H1 (cell line): ENCODE results near the gene RFNG. TPM values are rescaled to one million over a fixed set of nuclear protein-coding genes. Genes with fewer than 3 reads are reported as not detected.

ENCODE experiments used
- CTCF ChIA-PET: fragments of 300-600 bp; sonication (Branson Sonifier 250); formaldehyde crosslinking; loops from one replicate; lab custom pipeline; 2021; ENCODE audit not compliant: partially characterized antibody; lab: Charles Lee
- POLR2A ChIA-PET: fragments of 300-600 bp; sonication (Branson Sonifier 250); formaldehyde crosslinking; loops from one replicate; lab custom pipeline; 2021; ENCODE audit warnings: inconsistent platforms; ENCODE audit not compliant: partially characterized antibody; lab: Charles Lee
- DNase-seq, 2 experiments: peaks; one replicate each; pipeline versions ENCODE4 v3.0.0 to v3.0.0-alpha.2; 2010 to 2022; ENCODE audit warnings: low spot score in 2 of 2, low read depth in 1 of 2, mixed read lengths in 1 of 2
- FAIRE-seq: peaks from 2 replicates; lab custom pipeline; 2011; peaks lifted over from hg19 to GRCh38; lab: Jason Lieb, UNC
- H2AFZ ChIP-seq: 2 replicates; pipeline ENCODE4 v1.8.1; 2012; ENCODE audit warnings: low read length, inconsistent platforms
- H2AK5ac ChIP-seq: 2 replicates; pipeline ENCODE4 v1.6.1; 2013; ENCODE audit warnings: low read depth, low read length
- H2BK120ac ChIP-seq: replicated peaks from 2 replicates; pipeline ENCODE3; 2013; ENCODE audit warnings: low read depth, low read length, inconsistent platforms
- H2BK12ac ChIP-seq: 2 replicates; pipeline ENCODE4 v1.6.1; 2013; ENCODE audit warnings: low read depth, low read length
- H2BK15ac ChIP-seq: 2 replicates; pipeline ENCODE4 v1.6.1; 2013; ENCODE audit warnings: low read length
- H2BK20ac ChIP-seq: 2 replicates; pipeline ENCODE4 v1.6.1; 2013; ENCODE audit warnings: low read length
- H2BK5ac ChIP-seq: 2 replicates; pipeline ENCODE4 v1.6.1; 2013; ENCODE audit warnings: low read depth, low read length
- H3K14ac ChIP-seq: 2 replicates; pipeline ENCODE4 v1.6.1; 2013; ENCODE audit warnings: inconsistent platforms; ENCODE audit not compliant: insufficient read length
- H3K18ac ChIP-seq: 2 replicates; pipeline ENCODE4 v1.6.1; 2013; ENCODE audit warnings: low read length; ENCODE audit errors: extremely low read depth
- H3K23ac ChIP-seq: 2 replicates; pipeline ENCODE4 v1.6.1; 2013; ENCODE audit warnings: inconsistent platforms; ENCODE audit not compliant: insufficient read length
- H3K23me2 ChIP-seq: 2 replicates; pipeline ENCODE4 v1.6.1; 2013; ENCODE audit warnings: low read depth, low read length
- H3K27ac ChIP-seq: 2 replicates; pipeline ENCODE4 v1.6.1; 2011; ENCODE audit warnings: low read depth, low read length, inconsistent platforms
- H3K27me3 ChIP-seq, 4 experiments: replicated peaks in 1 of 4; 1 replicate in 1 of 4; 2 replicates in 3 of 4; pipeline versions ENCODE4 v1.6.1 to v1.8.1; 2011 to 2013; ENCODE audit warnings: low read length in 3 of 4, mild to moderate bottlenecking in 3 of 4, inconsistent platforms in 2 of 4, mixed read lengths in 2 of 4, moderate library complexity in 1 of 4; ENCODE audit not compliant: control insufficient read depth in 3 of 4, insufficient read depth in 3 of 4; ENCODE audit errors: extremely low read depth in 1 of 4
- H3K36me3 ChIP-seq, 4 experiments: 2 replicates each; pipeline versions ENCODE4 v1.6.1 to v1.8.1; 2011 to 2013; ENCODE audit warnings: mild to moderate bottlenecking in 4 of 4, low read length in 3 of 4, moderate library complexity in 2 of 4, control low read depth in 1 of 4, inconsistent platforms in 1 of 4; ENCODE audit not compliant: insufficient read depth in 4 of 4, control insufficient read depth in 2 of 4
- H3K4ac ChIP-seq: replicated peaks from 2 replicates; pipeline ENCODE3; 2013; ENCODE audit warnings: low read length, low read depth, mixed read lengths, inconsistent platforms; ENCODE audit not compliant: insufficient read length
- H3K4me1 ChIP-seq, 4 experiments: replicated peaks in 1 of 4; 1 replicate in 1 of 4; 2 replicates in 3 of 4; pipeline versions ENCODE4 v1.6.1 to v1.8.1; 2011 to 2013; ENCODE audit warnings: low read length in 3 of 4, inconsistent platforms in 2 of 4, mixed read lengths in 1 of 4; ENCODE audit not compliant: insufficient read depth in 4 of 4, control insufficient read depth in 3 of 4
- H3K4me2 ChIP-seq, 2 experiments: 2 replicates each; pipeline versions ENCODE4 v1.6.1 to v1.8.1; 2011 to 2013; ENCODE audit warnings: low read depth in 2 of 2, low read length in 2 of 2, control low read depth in 1 of 2, inconsistent platforms in 1 of 2, mild to moderate bottlenecking in 1 of 2; ENCODE audit not compliant: insufficient read depth in 1 of 2
- H3K4me3 ChIP-seq, 4 experiments: fragments of 200-600, 300-600 bp in 1 of 4; sonication (generic), shearing (Covaris generic), sonication (Bioruptor Twin) in 1 of 4; 2 replicates each; pipeline versions ENCODE4 v1.5.1 to v1.8.1; 2011 to 2016; ENCODE audit warnings: low read length in 4 of 4, low read depth in 3 of 4, control low read depth in 2 of 4, inconsistent platforms in 2 of 4, mild to moderate bottlenecking in 2 of 4, mixed read lengths in 1 of 4, moderate library complexity in 1 of 4; ENCODE audit not compliant: insufficient read depth in 2 of 4; ENCODE audit errors: extremely low read depth in 1 of 4
- H3K56ac ChIP-seq: replicated peaks from 2 replicates; pipeline ENCODE3; 2013; ENCODE audit warnings: low read depth, mild to moderate bottlenecking, mixed read lengths, low read length, inconsistent platforms; ENCODE audit not compliant: insufficient read length
- H3K79me1 ChIP-seq: 2 replicates; pipeline ENCODE4 v1.6.1; 2013; ENCODE audit warnings: low read depth, low read length, control low read depth
- H3K79me2 ChIP-seq, 2 experiments: 2 replicates each; pipeline versions ENCODE4 v1.6.1 to v1.8.1; 2012 to 2013; ENCODE audit warnings: low read length in 2 of 2, mild to moderate bottlenecking in 2 of 2, inconsistent platforms in 1 of 2; ENCODE audit not compliant: insufficient read depth in 2 of 2, control insufficient read depth in 1 of 2
- H3K9ac ChIP-seq, 4 experiments: replicated peaks in 1 of 4; 1 replicate in 1 of 4; 2 replicates in 3 of 4; pipeline versions ENCODE4 v1.6.1 to v1.8.1; 2011 to 2013; ENCODE audit warnings: low read depth in 3 of 4, low read length in 3 of 4, control low read depth in 2 of 4, mild to moderate bottlenecking in 2 of 4, moderate library complexity in 2 of 4, inconsistent platforms in 1 of 4; ENCODE audit errors: extremely low read depth in 1 of 4
- H3K9me3 ChIP-seq, 2 experiments: 2 replicates each; pipeline versions ENCODE4 v1.6.1 to v1.8.1; 2012 to 2013; ENCODE audit warnings: mild to moderate bottlenecking in 2 of 2, moderate library complexity in 2 of 2, control low read depth in 1 of 2, inconsistent platforms in 1 of 2, low read depth in 1 of 2, low read length in 1 of 2, mixed read lengths in 1 of 2; ENCODE audit not compliant: insufficient read depth in 2 of 2
- H4K20me1 ChIP-seq, 2 experiments: replicated peaks in 1 of 2; 2 replicates each; pipeline versions ENCODE3 to v1.8.1; 2011 to 2013; ENCODE audit warnings: inconsistent platforms in 2 of 2, low read length in 2 of 2, mild to moderate bottlenecking in 1 of 2; ENCODE audit not compliant: insufficient read depth in 2 of 2, control insufficient read depth in 1 of 2
- H4K5ac ChIP-seq: 2 replicates; pipeline ENCODE4 v1.6.1; 2013; ENCODE audit warnings: low read length, low read depth, mixed read lengths, inconsistent platforms; ENCODE audit not compliant: insufficient read length
- H4K8ac ChIP-seq: 2 replicates; pipeline ENCODE4 v1.8.0; 2013; ENCODE audit warnings: mild to moderate bottlenecking, moderate library complexity, low read length, inconsistent platforms; ENCODE audit not compliant: insufficient read depth; ENCODE audit errors: extremely low read depth
- H4K91ac ChIP-seq: replicated peaks from 2 replicates; pipeline ENCODE3; 2013; ENCODE audit warnings: low read length, mixed read lengths, inconsistent platforms; ENCODE audit not compliant: insufficient read length
- MAFK ChIP-seq: IDR thresholded peaks from 2 replicates; pipeline ENCODE4 v1.6.1; 2012; ENCODE audit warnings: low read depth, mild to moderate bottlenecking, improper control_type of control experiment, low read length
- SP1 ChIP-seq: IDR thresholded peaks from 2 replicates; pipeline ENCODE4 v1.6.1; 2011; ENCODE audit warnings: low read depth, low read length
- TCF12 ChIP-seq: IDR thresholded peaks from 2 replicates; pipeline ENCODE4 v1.6.1; 2011; ENCODE audit warnings: low read depth, mild to moderate bottlenecking, low read length
- WGBS, 2 experiments: shearing (Covaris generic) in 1 of 2; methylation state at CpG; one replicate each; pipeline versions ENCODE4 v1.1.6 to v1.1.7; 2013 to 2015; ENCODE audit warnings: low lambda C conversion rate in 2 of 2, mixed read lengths in 2 of 2, inconsistent platforms in 1 of 2, low coverage in 1 of 2, missing lambda C conversion rate in 1 of 2; ENCODE audit not compliant: insufficient replicate concordance in 2 of 2, insufficient coverage in 1 of 2, insufficient read length in 1 of 2; ENCODE audit errors: extremely low coverage in 1 of 2, missing lambda C conversion rate in 1 of 2; 5-methylcytosine and 5-hydroxymethylcytosine counted together
- polyA plus RNA-seq, 7 experiments: library from polyadenylated mRNA; depleted of rRNA in 3 of 7; stranded (reverse) in 5 of 7; unstranded in 2 of 7; fragments of >200 nt in 5 of 7; fragments of 200-250 nt in 2 of 7; gene quantifications; 1 replicate in 5 of 7; 2 replicates in 1 of 7; 4 replicates in 1 of 7; pipeline versions ENCODE4 v1.2.1 to v1.2.3, GENCODE V29; 2011 to 2013; ENCODE audit warnings: missing spikeins in 2 of 7, mixed read lengths in 2 of 7
- total RNA-seq: library from RNA; stranded (reverse); fragmentation: NEBNext Ultra II Directional; extraction: Animal tissue kit (Norgen Biotek cat#: 25700); gene quantifications from 2 replicates; pipeline ENCODE4 v1.2.1, GENCODE V29; 2021

RFNG gene
- total and polyA plus RNA-seq, 2 of the 8 experiments (the other 6 are each of a cell fraction or from before 2014, with no cell fraction given): 26.7 to 28.4 TPM

- Histone ChIP-seq H2BK5ac (no peak overlapping the region), H3K9me3 (no peaks in the 10 kb centered on the region), H3K36me3 (peaks cover 58 to 88% (median 81%) of the 10 kb centered on the region in 4 experiments), H2BK15ac (no peak overlapping the region), H3K79me1 (peaks cover 19% of the 10 kb centered on the region), H3K56ac (no peak overlapping the region), H2BK120ac (no peak overlapping the region), H3K18ac (no peak overlapping the region), H3K79me2 (peaks cover 12 to 32% of the 10 kb centered on the region in 2 experiments; a peak in 3 of 4 replicates), H3K4me3 (no peak overlapping the region), H3K4ac (no peak overlapping the region), H4K8ac (peak overlapping the region; percentile 68), H4K91ac (no peak overlapping the region), H3K9ac (no peak overlapping the region), H2AK5ac (no peak overlapping the region), H2AFZ (no peak overlapping the region), H3K23me2 (peaks cover 7% of the 10 kb centered on the region; the same call in 1 of the 2 replicates), H2BK12ac (no peak overlapping the region), H3K23ac (no peak overlapping the region), H3K4me1 (peaks cover 0 to 13% (median 10%) of the 10 kb centered on the region in 4 experiments; a peak in 6 of 7 replicates), H3K27me3 (no peaks in the 10 kb centered on the region), H3K27ac (no peak overlapping the region), H4K5ac (no peak overlapping the region), H2BK20ac (no peak overlapping the region), H3K14ac (no peak overlapping the region), H4K20me1 (peaks cover 16 to 79% of the 10 kb centered on the region in 2 experiments), H3K4me2 (no peak overlapping the region)
- DNase-seq (no peak), FAIRE-seq (no peak)
- CTCF ChIA-PET: interaction anchor here (0.6 to 2.2 kb wide), 5 partner anchors 15 to 235 kb away, joined by 3 to 9 read pairs (median 4); partner anchors contain the start of gene DCXR
- 94% methylated on average over 18 of the region's 23 CpGs; no CpG with 5 or more reads in 1 of the 2 experiments for WGBS, 2 experiments
- POLR2A ChIA-PET: interaction anchor here (0.7 to 8.8 kb wide), 7 partner anchors 10 to 49 kb away, joined by 3 to 105 read pairs (median 3); partner anchors contain the start of gene DUS1L
- TF ChIP-seq TCF12: no peak
- TF ChIP-seq MAFK: no peak
- TF ChIP-seq SP1: no peak
These were observed 40.5 kb upstream of the RFNG start for GRCh38 chr17:82092094-82092586.
